GM12878 (cell line): ENCODE data around the gene GABBR2. TPM values are rescaled to one million over a fixed set of nuclear protein-coding genes. Genes with fewer than 3 reads are reported as not detected.

Experiments
- ATAC-seq: fragments of 200-7000 bp; cut with Tn5 transposase; 3 replicates; pipeline ENCODE4 v1.9.1; 2020; ENCODE audit warnings: mild to moderate bottlenecking, moderate library complexity
- BruUV-seq: library from RNA; stranded (reverse); fragments of 400-500 nt; replicated peaks from 2 replicates; lab custom pipeline; 2021; lab: Mats Ljungman, UMichigan
- CTCF ChIA-PET: fragments of 300-600 bp; sonication (Branson Sonifier 250); formaldehyde crosslinking; extraction: SDS; loops from one replicate; lab custom pipeline; 2021; ENCODE audit warnings: inconsistent platforms; lab: Yijun Ruan, JAX
- POLR2A ChIA-PET: fragments of 350-600 bp; formaldehyde crosslinking; extraction: SDS; loops from one replicate; lab custom pipeline; 2021; ENCODE audit warnings: inconsistent platforms; lab: Charles Lee
- RAD21 ChIA-PET: fragments of 300-600 bp; sonication (Branson Sonifier 250); formaldehyde crosslinking; loops from one replicate; lab custom pipeline; 2023; ENCODE audit warnings: antibody characterized with exemption; ENCODE audit not compliant: unreplicated experiment; lab: Charles Lee
- SMC1A ChIA-PET: fragments of 300-600 bp; sonication (Branson Sonifier 250); formaldehyde crosslinking; loops from one replicate; lab custom pipeline; 2023; ENCODE audit not compliant: unreplicated experiment, uncharacterized antibody; lab: Charles Lee
- DNase-seq: peaks from one replicate; pipeline ENCODE4 v3.0.0-alpha.2; 2011; ENCODE audit warnings: low read depth, low spot score
- FAIRE-seq: peaks from 3 replicates; lab custom pipeline; 2011; peaks lifted over from hg19 to GRCh38; lab: Jason Lieb, UNC
- H2AFZ ChIP-seq: 2 replicates; pipeline ENCODE4 v1.6.0; 2011; ENCODE audit warnings: low read depth, low read length, control low read depth; ENCODE audit not compliant: control insufficient read depth
- H3K27ac ChIP-seq: 2 replicates; pipeline ENCODE4 v1.5.1; 2011; ENCODE audit warnings: control low read depth; ENCODE audit not compliant: control insufficient read depth, insufficient read depth
- H3K27me3 ChIP-seq, 2 experiments: replicated peaks in 1 of 2; 2 replicates each; pipeline versions ENCODE4 v1.6.0 to v1.6.1; 2011; ENCODE audit warnings: low read length in 1 of 2; ENCODE audit not compliant: control insufficient read depth in 2 of 2, insufficient read depth in 2 of 2
- H3K36me3 ChIP-seq, 2 experiments: 2 replicates each; pipeline ENCODE4 v1.5.1; 2011; ENCODE audit warnings: low read length in 1 of 2; ENCODE audit not compliant: control insufficient read depth in 2 of 2, insufficient read depth in 2 of 2
- H3K4me1 ChIP-seq: 2 replicates; pipeline ENCODE4 v1.6.1; 2011; ENCODE audit warnings: mild to moderate bottlenecking, low read length, moderate library complexity, mixed read lengths; ENCODE audit not compliant: control insufficient read depth, insufficient read depth
- H3K4me2 ChIP-seq: 2 replicates; pipeline ENCODE4 v1.6.0; 2011; ENCODE audit warnings: control low read depth; ENCODE audit not compliant: control insufficient read depth, insufficient read depth
- H3K4me3 ChIP-seq: fragments of 200-600 bp; sonication (generic); 2 replicates; pipeline ENCODE4 v1.5.1; 2016
- H3K79me2 ChIP-seq: 2 replicates; pipeline ENCODE4 v1.6.0; 2011; ENCODE audit warnings: low read length; ENCODE audit not compliant: control insufficient read depth, insufficient read depth
- H3K9ac ChIP-seq: 2 replicates; pipeline ENCODE4 v1.8.0; 2011; ENCODE audit warnings: low read length, control low read depth, mixed read lengths; ENCODE audit not compliant: control insufficient read depth, insufficient read depth
- H3K9me3 ChIP-seq: replicated peaks from 3 replicates; pipeline ENCODE4 v1.5.1; 2011; ENCODE audit warnings: mild to moderate bottlenecking, low read length; ENCODE audit not compliant: control insufficient read depth, insufficient read depth
- H4K20me1 ChIP-seq: 2 replicates; pipeline ENCODE4 v1.6.0; 2011; ENCODE audit not compliant: control insufficient read depth, insufficient read depth
- ASH2L ChIP-seq: fragments of 300-600, 200-600 bp; sonication (generic); IDR thresholded peaks from 2 replicates; pipeline ENCODE4 v1.6.1; 2017; ENCODE audit warnings: low read depth, mild to moderate bottlenecking, borderline replicate concordance
- EGR1 ChIP-seq, 2 experiments: IDR thresholded peaks; 1 replicate in 1 of 2; 2 replicates in 1 of 2; pipeline ENCODE4 v1.6.1; 2011 to 2012; ENCODE audit warnings: low read depth in 2 of 2, low read length in 2 of 2, borderline replicate concordance in 1 of 2, mild to moderate bottlenecking in 1 of 2, moderate library complexity in 1 of 2
- FOS ChIP-seq: IDR thresholded peaks from 3 replicates; pipeline ENCODE4 v1.6.1; 2011; ENCODE audit warnings: borderline replicate concordance; ENCODE audit not compliant: insufficient read length; ENCODE audit errors: extremely low read depth
- HDAC2 ChIP-seq: fragments of 200-600 bp; sonication (generic); IDR thresholded peaks from 2 replicates; pipeline ENCODE4 v1.6.1; 2017
- MTA2 ChIP-seq: fragments of 450-650 bp; IDR thresholded peaks from 2 replicates; pipeline ENCODE4 v1.6.1; 2016; ENCODE audit warnings: low read depth, mild to moderate bottlenecking, moderate library complexity
- NFYB ChIP-seq: IDR thresholded peaks from 2 replicates; pipeline ENCODE4 v1.6.1; 2011; ENCODE audit warnings: low read depth, mild to moderate bottlenecking, low read length, improper control_type of control experiment, moderate library complexity; ENCODE audit not compliant: insufficient read depth
- POLR2A ChIP-seq: IDR thresholded peaks from 2 replicates; pipeline ENCODE4 v1.6.1; 2011; ENCODE audit warnings: low read depth, mild to moderate bottlenecking, low read length
- RCOR1 ChIP-seq: conservative IDR thresholded peaks from 2 replicates; pipeline ENCODE4 v1.6.1; 2012; ENCODE audit warnings: low read depth, low read length, improper control_type of control experiment
- RUNX3 ChIP-seq: IDR thresholded peaks from 2 replicates; pipeline ENCODE4 v1.6.1; 2012; ENCODE audit warnings: low read length, inconsistent platforms
- SMARCA5 ChIP-seq: fragments of 450-650 bp; IDR thresholded peaks from 2 replicates; pipeline ENCODE4 v1.6.1; 2017; ENCODE audit warnings: mild to moderate bottlenecking
- SP1 ChIP-seq: IDR thresholded peaks from one replicate; pipeline ENCODE4 v1.6.1; 2011; ENCODE audit warnings: low read depth, low read length
- SUPT20H ChIP-seq: IDR thresholded peaks from 2 replicates; pipeline ENCODE4 v1.6.1; 2011; ENCODE audit warnings: low read depth, mild to moderate bottlenecking, low read length, moderate library complexity, borderline replicate concordance; ENCODE audit not compliant: control insufficient read depth
- TCF3 ChIP-seq: IDR thresholded peaks from 2 replicates; pipeline ENCODE4 v1.6.1; 2012; ENCODE audit warnings: low read depth, mild to moderate bottlenecking, low read length, borderline replicate concordance; ENCODE audit not compliant: insufficient read depth
- WRNIP1 ChIP-seq: IDR thresholded peaks from 2 replicates; pipeline ENCODE4 v1.6.1; 2011; ENCODE audit warnings: low read depth, low read length, improper control_type of control experiment, borderline replicate concordance
- ZNF207 ChIP-seq: fragments of 450-650 bp; IDR thresholded peaks from 2 replicates; pipeline ENCODE4 v1.6.1; 2014; ENCODE audit warnings: antibody characterized with exemption, mild to moderate bottlenecking, borderline replicate concordance
- ZNF217 ChIP-seq: fragments of 450-650 bp; IDR thresholded peaks from 2 replicates; pipeline ENCODE4 v1.6.1; 2017; ENCODE audit warnings: antibody characterized with exemption, mild to moderate bottlenecking
- ZNF384 ChIP-seq: IDR thresholded peaks from 2 replicates; pipeline ENCODE4 v1.6.1; 2012; ENCODE audit warnings: low read depth, mild to moderate bottlenecking, low read length, improper control_type of control experiment, borderline replicate concordance
- WGBS: methylation state at CpG from one replicate; pipeline ENCODE4 v1.1.6; 2016; ENCODE audit warnings: low lambda C conversion rate; ENCODE audit not compliant: insufficient replicate concordance, insufficient coverage; ENCODE audit errors: missing lambda C conversion rate; 5-methylcytosine and 5-hydroxymethylcytosine counted together
- in situ Hi-C: fragments of 300-500 bp; cut with MboI; formaldehyde crosslinking; loops from 9 replicates; pipeline ENCODE4 v1.14.3; 2018; ENCODE audit warnings: mixed read lengths
- intact Hi-C: fragments of 100-400 bp; cut with micrococcal nuclease; formaldehyde crosslinking; loops from one replicate; pipeline ENCODE4 v1.14.2; 2022; ENCODE audit not compliant: unreplicated experiment
- polyA plus RNA-seq, 11 experiments: library from polyadenylated mRNA; depleted of rRNA in 4 of 11; unstranded in 6 of 11; stranded (reverse) in 5 of 11; fragments of >200 nt; fragmentation: Nextera tagmentation in 4 of 11; fragmentation: Illumina TruSeq in 1 of 11; extraction: Ambion mirVana in 4 of 11; extraction: Trizol in 1 of 11; gene quantifications; 1 replicate in 1 of 11; 2 replicates in 10 of 11; pipeline versions ENCODE4 v1.2.1 to v1.2.3, GENCODE V29; 2011 to 2016; ENCODE audit warnings: inconsistent platforms in 2 of 11, missing spikeins in 2 of 11, low read depth in 1 of 11
- total RNA-seq, 4 experiments: library from RNA; depleted of rRNA in 3 of 4; stranded (reverse); fragments of >200 nt in 3 of 4; fragmentation: Illumina TruSeq in 1 of 4; extraction: Trizol in 1 of 4; gene quantifications; 2 replicates each; pipeline versions ENCODE4 v1.2.1 to v1.2.3, GENCODE V29; 2013 to 2021
- TF ChIP-seq, protein P1 (sequence below): IDR thresholded peaks from 2 replicates; pipeline ENCODE4 v1.6.1; 2012; ENCODE audit warnings: improper control_type of control experiment, low read depth, low read length; ENCODE audit not compliant: insufficient replicate concordance
- TF ChIP-seq, protein P2 (sequence below): fragments of 150-350 bp; IDR thresholded peaks from 2 replicates; pipeline ENCODE4 v1.6.1; 2016; ENCODE audit warnings: low read depth, low read length

The GABBR2 gene
- total and polyA plus RNA-seq, 10 of the 15 experiments (the other 5 are each of a cell fraction or from before 2014, with no cell fraction given), result 0.02 to 2.2 (median 0.06) TPM; not detected in 2

DNA sequence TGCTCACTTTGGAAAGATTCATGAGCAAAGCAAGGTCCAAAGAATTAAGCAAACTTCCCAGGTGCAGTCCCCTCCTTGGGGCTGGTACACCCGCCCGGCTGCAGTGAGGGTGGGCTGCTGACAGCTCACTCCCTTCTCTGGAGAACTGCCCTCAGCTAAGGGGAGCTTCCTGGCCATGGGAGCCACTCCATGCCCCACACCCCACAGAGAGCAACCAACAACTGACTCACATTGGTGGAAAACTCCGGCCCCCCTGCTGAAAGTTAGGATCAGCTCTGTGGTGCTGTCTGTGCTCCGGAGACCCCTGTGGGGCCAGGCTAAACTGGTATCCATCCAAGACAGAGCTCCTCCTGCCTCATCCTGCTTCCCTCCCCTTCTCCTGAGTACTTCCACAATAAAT lies 223.0 kb downstream of the GABBR2 start:
- WGBS, result 8% methylated on average over 4 of the region's 4 CpGs
- TF ChIP-seq NFYB (no peak), ZNF384 (no peak), FOS (no peak), WRNIP1 (no peak), SP1 (no peak), EGR1 (IDR thresholded peaks at IDR 0.05; ENCODE audit: borderline replicate concordance in 1 of 2, low read depth in 2 of 2, low read length in 2 of 2) (no peak), SUPT20H (no peak), MTA2 (no peak), ZNF217 (no peak), SMARCA5 (no peak), RCOR1 (no peak), ASH2L (no peak), HDAC2 (no peak), RUNX3 (no peak), ZNF207 (no peak), TCF3 (no peak), POLR2A (no peak)
- TF ChIP-seq, protein P1, sequence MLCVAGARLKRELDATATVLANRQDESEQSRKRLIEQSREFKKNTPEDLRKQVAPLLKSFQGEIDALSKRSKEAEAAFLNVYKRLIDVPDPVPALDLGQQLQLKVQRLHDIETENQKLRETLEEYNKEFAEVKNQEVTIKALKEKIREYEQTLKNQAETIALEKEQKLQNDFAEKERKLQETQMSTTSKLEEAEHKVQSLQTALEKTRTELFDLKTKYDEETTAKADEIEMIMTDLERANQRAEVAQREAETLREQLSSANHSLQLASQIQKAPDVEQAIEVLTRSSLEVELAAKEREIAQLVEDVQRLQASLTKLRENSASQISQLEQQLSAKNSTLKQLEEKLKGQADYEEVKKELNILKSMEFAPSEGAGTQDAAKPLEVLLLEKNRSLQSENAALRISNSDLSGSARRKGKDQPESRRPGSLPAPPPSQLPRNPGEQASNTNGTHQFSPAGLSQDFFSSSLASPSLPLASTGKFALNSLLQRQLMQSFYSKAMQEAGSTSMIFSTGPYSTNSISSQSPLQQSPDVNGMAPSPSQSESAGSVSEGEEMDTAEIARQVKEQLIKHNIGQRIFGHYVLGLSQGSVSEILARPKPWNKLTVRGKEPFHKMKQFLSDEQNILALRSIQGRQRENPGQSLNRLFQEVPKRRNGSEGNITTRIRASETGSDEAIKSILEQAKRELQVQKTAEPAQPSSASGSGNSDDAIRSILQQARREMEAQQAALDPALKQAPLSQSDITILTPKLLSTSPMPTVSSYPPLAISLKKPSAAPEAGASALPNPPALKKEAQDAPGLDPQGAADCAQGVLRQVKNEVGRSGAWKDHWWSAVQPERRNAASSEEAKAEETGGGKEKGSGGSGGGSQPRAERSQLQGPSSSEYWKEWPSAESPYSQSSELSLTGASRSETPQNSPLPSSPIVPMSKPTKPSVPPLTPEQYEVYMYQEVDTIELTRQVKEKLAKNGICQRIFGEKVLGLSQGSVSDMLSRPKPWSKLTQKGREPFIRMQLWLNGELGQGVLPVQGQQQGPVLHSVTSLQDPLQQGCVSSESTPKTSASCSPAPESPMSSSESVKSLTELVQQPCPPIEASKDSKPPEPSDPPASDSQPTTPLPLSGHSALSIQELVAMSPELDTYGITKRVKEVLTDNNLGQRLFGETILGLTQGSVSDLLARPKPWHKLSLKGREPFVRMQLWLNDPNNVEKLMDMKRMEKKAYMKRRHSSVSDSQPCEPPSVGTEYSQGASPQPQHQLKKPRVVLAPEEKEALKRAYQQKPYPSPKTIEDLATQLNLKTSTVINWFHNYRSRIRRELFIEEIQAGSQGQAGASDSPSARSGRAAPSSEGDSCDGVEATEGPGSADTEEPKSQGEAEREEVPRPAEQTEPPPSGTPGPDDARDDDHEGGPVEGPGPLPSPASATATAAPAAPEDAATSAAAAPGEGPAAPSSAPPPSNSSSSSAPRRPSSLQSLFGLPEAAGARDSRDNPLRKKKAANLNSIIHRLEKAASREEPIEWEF, result no peak
- TF ChIP-seq, protein P2, sequence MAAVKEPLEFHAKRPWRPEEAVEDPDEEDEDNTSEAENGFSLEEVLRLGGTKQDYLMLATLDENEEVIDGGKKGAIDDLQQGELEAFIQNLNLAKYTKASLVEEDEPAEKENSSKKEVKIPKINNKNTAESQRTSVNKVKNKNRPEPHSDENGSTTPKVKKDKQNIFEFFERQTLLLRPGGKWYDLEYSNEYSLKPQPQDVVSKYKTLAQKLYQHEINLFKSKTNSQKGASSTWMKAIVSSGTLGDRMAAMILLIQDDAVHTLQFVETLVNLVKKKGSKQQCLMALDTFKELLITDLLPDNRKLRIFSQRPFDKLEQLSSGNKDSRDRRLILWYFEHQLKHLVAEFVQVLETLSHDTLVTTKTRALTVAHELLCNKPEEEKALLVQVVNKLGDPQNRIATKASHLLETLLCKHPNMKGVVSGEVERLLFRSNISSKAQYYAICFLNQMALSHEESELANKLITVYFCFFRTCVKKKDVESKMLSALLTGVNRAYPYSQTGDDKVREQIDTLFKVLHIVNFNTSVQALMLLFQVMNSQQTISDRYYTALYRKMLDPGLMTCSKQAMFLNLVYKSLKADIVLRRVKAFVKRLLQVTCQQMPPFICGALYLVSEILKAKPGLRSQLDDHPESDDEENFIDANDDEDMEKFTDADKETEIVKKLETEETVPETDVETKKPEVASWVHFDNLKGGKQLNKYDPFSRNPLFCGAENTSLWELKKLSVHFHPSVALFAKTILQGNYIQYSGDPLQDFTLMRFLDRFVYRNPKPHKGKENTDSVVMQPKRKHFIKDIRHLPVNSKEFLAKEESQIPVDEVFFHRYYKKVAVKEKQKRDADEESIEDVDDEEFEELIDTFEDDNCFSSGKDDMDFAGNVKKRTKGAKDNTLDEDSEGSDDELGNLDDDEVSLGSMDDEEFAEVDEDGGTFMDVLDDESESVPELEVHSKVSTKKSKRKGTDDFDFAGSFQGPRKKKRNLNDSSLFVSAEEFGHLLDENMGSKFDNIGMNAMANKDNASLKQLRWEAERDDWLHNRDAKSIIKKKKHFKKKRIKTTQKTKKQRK, result no peak

More for the DNA sequence above, 223.0 kb downstream of the GABBR2 start:
- ChIA-PET RAD21 (no interaction called here), POLR2A (no interaction called here), SMC1A (interaction anchor here (1.3 kb wide), 1 partner anchor 8 kb away, joined by 3 read pairs; no protein-coding TSS in a partner anchor), CTCF (no interaction called here)
- Histone ChIP-seq H3K9ac (no peak overlapping the region), H2AFZ (no peak overlapping the region), H3K79me2 (no peaks in the 10 kb centered on the region), H3K9me3 (no peaks in the 10 kb centered on the region), H3K36me3 (no peaks in the 10 kb centered on the region), H3K4me1 (no peaks in the 10 kb centered on the region), H4K20me1 (no peaks in the 10 kb centered on the region), H3K4me2 (no peak overlapping the region), H3K27me3 (peaks cover 0 to 1% of the 10 kb centered on the region in 2 experiments; a peak in 1 of 4 replicates), H3K4me3 (no peak overlapping the region), H3K27ac (no peak overlapping the region)
- ATAC-seq (no peak), FAIRE-seq (no peak), DNase-seq (no peak)
- in situ Hi-C loops, result no loop called here
- no TSS peak for BruUV-seq
- intact Hi-C loops, result no loop called here
